K562 (cell line): Measurements from ENCODE around the gene CPNE6. TPM values are rescaled to one million over a fixed set of nuclear protein-coding genes. Genes with fewer than 3 reads are reported as not detected.

Source experiments
- BCLAF1 ChIP-seq, 2 experiments: fragments of 450-650 bp in 1 of 2; IDR thresholded peaks; 2 replicates each; pipeline ENCODE4 v1.6.1; 2011 to 2017; ENCODE audit warnings: low read depth in 2 of 2, antibody characterized with exemption in 1 of 2, borderline replicate concordance in 1 of 2, low read length in 1 of 2, mild to moderate bottlenecking in 1 of 2, mixed read lengths in 1 of 2; ENCODE audit not compliant: control insufficient read depth in 1 of 2
- CBX1 ChIP-seq: sonication (generic); IDR thresholded peaks from 2 replicates; pipeline ENCODE4 v1.6.1; 2016; ENCODE audit warnings: antibody characterized with exemption, low read depth, mild to moderate bottlenecking
- CTBP1 ChIP-seq: fragments of 450-650 bp; IDR thresholded peaks from 2 replicates; pipeline ENCODE4 v1.6.1; 2016; ENCODE audit warnings: borderline replicate concordance
- DIDO1 ChIP-seq: fragments of 450-650 bp; IDR thresholded peaks from 2 replicates; pipeline ENCODE4 v1.6.1; 2016; ENCODE audit warnings: low read depth, missing biosample characterization, missing genetic modification characterization
- E2F4 ChIP-seq: sonication (generic); formaldehyde crosslinking; IDR thresholded peaks from 2 replicates; pipeline ENCODE4 v1.8.0; 2022; ENCODE audit warnings: mild to moderate bottlenecking, low read depth, missing genetic modification reagents
- L3MBTL2 ChIP-seq: fragments of 450-650 bp; IDR thresholded peaks from 2 replicates; pipeline ENCODE4 v1.6.1; 2016; ENCODE audit warnings: mild to moderate bottlenecking, moderate library complexity
- MAZ ChIP-seq, 2 experiments: fragments of 450-650 bp in 1 of 2; sonication (generic) in 1 of 2; formaldehyde crosslinking; IDR thresholded peaks in 1 of 2; conservative IDR thresholded peaks in 1 of 2; 2 replicates each; pipeline versions ENCODE4 v1.4.0 to v1.5.0; 2020; ENCODE audit warnings: mild to moderate bottlenecking in 1 of 2, missing genetic modification reagents in 1 of 2
- MBD2 ChIP-seq: sonication (generic); IDR thresholded peaks from 2 replicates; pipeline ENCODE4 v1.6.1; 2016; ENCODE audit warnings: low read depth, borderline replicate concordance
- NFXL1 ChIP-seq: fragments of 450-650 bp; formaldehyde crosslinking; IDR thresholded peaks from 2 replicates; pipeline ENCODE4 v1.4.0; 2021; ENCODE audit warnings: mild to moderate bottlenecking
- PRDM10 ChIP-seq: fragments of 450-650 bp; IDR thresholded peaks from 2 replicates; pipeline ENCODE4 v1.6.1; 2018; ENCODE audit not compliant: partially characterized antibody
- RBM14 ChIP-seq: fragments of 200-400 bp; formaldehyde crosslinking; IDR thresholded peaks from 2 replicates; pipeline ENCODE4 v1.6.1; 2018; ENCODE audit warnings: low read depth, mild to moderate bottlenecking, low read length, moderate library complexity, borderline replicate concordance; ENCODE audit not compliant: insufficient read depth
- ZNF239 ChIP-seq: fragments of 250-450 bp; sonication (Bioruptor Pico); IDR thresholded peaks from 2 replicates; pipeline ENCODE4 v1.4.0; 2020; ENCODE audit warnings: mild to moderate bottlenecking
- polyA plus RNA-seq, 8 experiments: library from polyadenylated mRNA; depleted of rRNA in 4 of 8; stranded (reverse) in 5 of 8; unstranded in 3 of 8; fragments of >200 nt; fragmentation: Nextera tagmentation in 2 of 8; fragmentation: Illumina TruSeq in 1 of 8; extraction: Ambion mirVana in 2 of 8; extraction: Trizol in 1 of 8; gene quantifications; 2 replicates each; pipeline versions ENCODE4 v1.2.1 to v1.2.3, GENCODE V29; 2011 to 2014; ENCODE audit warnings: inconsistent platforms in 1 of 8, missing spikeins in 1 of 8
- total RNA-seq, 7 experiments: library from RNA; depleted of rRNA in 6 of 7; stranded (reverse); fragments of >200 nt in 6 of 7; fragmentation: Illumina TruSeq in 2 of 7; extraction: Trizol in 2 of 7; gene quantifications; 2 replicates each; pipeline versions ENCODE4 v1.2.1 to v1.2.3, GENCODE V29; 2011 to 2021; ENCODE audit warnings: low replicate concordance in 1 of 7
- TF ChIP-seq, protein P1 (sequence below): sonication (generic); formaldehyde crosslinking; IDR thresholded peaks from 2 replicates; pipeline ENCODE4 v1.9.0; 2022; ENCODE audit warnings: mild to moderate bottlenecking, missing genetic modification reagents
- TF ChIP-seq, protein P2 (sequence below): fragments of 450-650 bp; IDR thresholded peaks from 2 replicates; pipeline ENCODE4 v1.6.1; 2016

Gene CPNE6
- total and polyA plus RNA-seq, 9 of the 15 experiments (the other 6 are each of a cell fraction or from before 2014, with no cell fraction given), result not detected

DNA sequence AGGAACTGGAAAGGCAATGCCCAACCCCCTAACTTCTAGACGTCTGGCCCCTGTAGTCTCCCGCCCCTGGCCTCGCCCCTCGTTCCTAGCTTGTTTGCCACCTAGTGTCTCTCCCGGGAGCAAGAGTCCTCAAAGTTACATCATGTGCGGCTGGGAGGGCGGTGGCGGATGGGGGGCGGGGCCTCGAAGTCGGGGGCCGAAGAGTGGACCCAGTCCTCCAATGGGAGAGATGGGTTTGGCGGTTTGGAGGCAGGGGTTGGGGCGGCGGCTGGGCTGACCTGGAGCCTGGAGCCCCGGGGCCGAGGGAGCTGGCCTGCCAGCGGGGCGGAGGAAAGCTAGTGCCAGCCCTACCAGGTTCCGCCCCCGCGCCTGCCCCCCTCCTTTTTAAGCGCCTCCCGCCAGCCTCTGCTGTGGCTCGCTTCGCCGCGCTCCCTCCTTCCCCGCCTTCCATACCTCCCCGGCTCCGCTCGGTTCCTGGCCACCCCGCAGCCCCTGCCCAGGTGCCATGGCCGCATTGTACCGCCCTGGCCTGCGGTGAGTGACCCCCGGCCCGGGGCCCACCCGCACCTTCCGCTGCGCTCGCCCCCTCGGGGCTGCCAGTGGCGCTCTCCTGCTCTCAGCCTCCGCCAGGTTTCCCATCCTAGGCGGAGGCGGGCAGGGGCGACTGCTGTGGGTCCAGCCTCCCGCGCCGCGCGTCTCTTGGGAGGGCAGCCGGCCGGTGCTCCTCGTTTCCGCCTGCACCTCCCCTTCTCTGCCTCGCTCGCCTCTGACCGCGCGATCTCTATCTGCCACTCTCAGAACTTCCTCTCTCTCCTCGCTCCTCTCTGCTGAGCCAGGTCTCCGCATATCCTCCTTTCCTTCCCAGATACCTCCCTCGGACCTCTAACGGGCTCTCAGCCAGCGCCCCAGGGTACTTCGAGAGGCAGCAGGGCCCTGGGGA is 22.8 kb downstream of the CPNE6 start, which contains the start of gene PCK2 (continued):
- TF ChIP-seq PRDM10 (no peak), MBD2 (0 out of 2 replicates have a peak, but pooled peaks have one; percentile 26), DIDO1 (tag) (no peak), CTBP1 (peak; percentile 29), ZNF239 (CRISPR knock-in tag) (no peak), E2F4 (CRISPR knock-in tag) (no peak), L3MBTL2 (peak; percentile 70), MAZ (CRISPR knock-in tag; conservative IDR thresholded peaks at IDR 0.05 in 1 of 2, IDR thresholded peaks at IDR 0.05 in 1 of 2) (peak; percentile 63 to 85; a peak in 3 of 4 replicates), BCLAF1 (IDR thresholded peaks at IDR 0.05; ENCODE audit: borderline replicate concordance in 1 of 2, control insufficient read depth in 1 of 2, low read depth in 2 of 2, low read length in 1 of 2) (no peak), RBM14 (0 out of 2 replicates have a peak, but pooled peaks have one; percentile 91), NFXL1 (no peak), CBX1 (peak; percentile 84)
- TF ChIP-seq, protein P1, sequence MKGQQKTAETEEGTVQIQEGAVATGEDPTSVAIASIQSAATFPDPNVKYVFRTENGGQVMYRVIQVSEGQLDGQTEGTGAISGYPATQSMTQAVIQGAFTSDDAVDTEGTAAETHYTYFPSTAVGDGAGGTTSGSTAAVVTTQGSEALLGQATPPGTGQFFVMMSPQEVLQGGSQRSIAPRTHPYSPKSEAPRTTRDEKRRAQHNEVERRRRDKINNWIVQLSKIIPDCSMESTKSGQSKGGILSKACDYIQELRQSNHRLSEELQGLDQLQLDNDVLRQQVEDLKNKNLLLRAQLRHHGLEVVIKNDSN (CRISPR knock-in tag), result no peak
- TF ChIP-seq, protein P2, sequence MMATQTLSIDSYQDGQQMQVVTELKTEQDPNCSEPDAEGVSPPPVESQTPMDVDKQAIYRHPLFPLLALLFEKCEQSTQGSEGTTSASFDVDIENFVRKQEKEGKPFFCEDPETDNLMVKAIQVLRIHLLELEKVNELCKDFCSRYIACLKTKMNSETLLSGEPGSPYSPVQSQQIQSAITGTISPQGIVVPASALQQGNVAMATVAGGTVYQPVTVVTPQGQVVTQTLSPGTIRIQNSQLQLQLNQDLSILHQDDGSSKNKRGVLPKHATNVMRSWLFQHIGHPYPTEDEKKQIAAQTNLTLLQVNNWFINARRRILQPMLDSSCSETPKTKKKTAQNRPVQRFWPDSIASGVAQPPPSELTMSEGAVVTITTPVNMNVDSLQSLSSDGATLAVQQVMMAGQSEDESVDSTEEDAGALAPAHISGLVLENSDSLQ, result peak; percentile 28
